Suprapubic skin (tissue), 4 donors: ENCODE data around the gene SEMA3C.

Experiments
- CTCF ChIP-seq, 2 donors: fragments of 200-600 bp in 1 of 2; fragments of 450-650 bp in 1 of 2; sonication (generic) in 1 of 2; IDR thresholded peaks; one replicate each; pipeline ENCODE4 v1.5.1; 2016 to 2019; ENCODE audit warnings: antibody characterized with exemption in 2 of 2, mild to moderate bottlenecking in 1 of 2, moderate library complexity in 1 of 2
- EP300 ChIP-seq: sonication (generic); formaldehyde crosslinking; IDR thresholded peaks from one replicate; pipeline ENCODE4 v1.6.1; 2017; ENCODE audit warnings: antibody characterized with exemption
- POLR2A ChIP-seq, 2 donors: fragments of 450-650 bp; IDR thresholded peaks; one replicate each; pipeline ENCODE4 v1.6.1; 2017; ENCODE audit warnings: antibody characterized with exemption in 2 of 2, mild to moderate bottlenecking in 2 of 2, moderate library complexity in 2 of 2
- POLR2AphosphoS5 ChIP-seq, 3 donors: sonication (generic); formaldehyde crosslinking; IDR thresholded peaks; one replicate each; pipeline ENCODE4 v1.6.1; 2017; ENCODE audit warnings: antibody characterized with exemption in 3 of 3

- TF ChIP-seq CTCF (IDR thresholded peaks at IDR 0.05): no peak
- TF ChIP-seq POLR2A (IDR thresholded peaks at IDR 0.05): no peak
- TF ChIP-seq POLR2AphosphoS5 (IDR thresholded peaks at IDR 0.05): no peak
- no peak for TF ChIP-seq EP300
These were observed 169.6 kb downstream of the SEMA3C start for GRCh38 chr7:80749270-80749669.
